Measurements from ENCODE around the gene DAPP1. TPM values are rescaled to one million over a fixed set of nuclear protein-coding genes. Genes with fewer than 3 reads are reported as not detected.

The DAPP1 gene
- total RNA-seq, 1 donor from 2014 or later = 18.3 TPM

DNA sequence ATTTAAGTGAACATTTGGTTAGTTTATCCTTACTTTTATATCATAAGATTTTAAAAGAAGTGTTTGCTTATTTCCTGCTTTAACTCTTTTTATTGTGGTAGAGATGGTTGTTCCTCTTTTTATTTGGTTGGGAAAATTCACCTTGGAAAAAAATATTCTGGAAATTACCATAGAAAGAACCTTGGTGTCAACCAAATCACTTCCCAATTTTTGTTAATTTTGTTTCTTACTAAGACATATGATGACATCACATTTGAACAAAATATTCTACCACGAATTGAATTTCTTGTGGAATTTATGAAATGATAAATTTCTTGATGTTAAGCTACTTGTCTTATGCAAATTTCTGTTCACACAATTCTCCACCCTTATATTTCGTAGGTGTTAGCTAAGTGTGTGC, 43.9 kb downstream of the DAPP1 start:
- no peak for DNase-seq (ENCODE audit: low read depth)
- TF ChIP-seq, protein P1, sequence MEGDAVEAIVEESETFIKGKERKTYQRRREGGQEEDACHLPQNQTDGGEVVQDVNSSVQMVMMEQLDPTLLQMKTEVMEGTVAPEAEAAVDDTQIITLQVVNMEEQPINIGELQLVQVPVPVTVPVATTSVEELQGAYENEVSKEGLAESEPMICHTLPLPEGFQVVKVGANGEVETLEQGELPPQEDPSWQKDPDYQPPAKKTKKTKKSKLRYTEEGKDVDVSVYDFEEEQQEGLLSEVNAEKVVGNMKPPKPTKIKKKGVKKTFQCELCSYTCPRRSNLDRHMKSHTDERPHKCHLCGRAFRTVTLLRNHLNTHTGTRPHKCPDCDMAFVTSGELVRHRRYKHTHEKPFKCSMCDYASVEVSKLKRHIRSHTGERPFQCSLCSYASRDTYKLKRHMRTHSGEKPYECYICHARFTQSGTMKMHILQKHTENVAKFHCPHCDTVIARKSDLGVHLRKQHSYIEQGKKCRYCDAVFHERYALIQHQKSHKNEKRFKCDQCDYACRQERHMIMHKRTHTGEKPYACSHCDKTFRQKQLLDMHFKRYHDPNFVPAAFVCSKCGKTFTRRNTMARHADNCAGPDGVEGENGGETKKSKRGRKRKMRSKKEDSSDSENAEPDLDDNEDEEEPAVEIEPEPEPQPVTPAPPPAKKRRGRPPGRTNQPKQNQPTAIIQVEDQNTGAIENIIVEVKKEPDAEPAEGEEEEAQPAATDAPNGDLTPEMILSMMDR (conservative IDR thresholded peaks at IDR 0.05; ENCODE audit: low read depth, low read length) = no peak
- no peak overlapping the region for H3K4me3 ChIP-seq (ENCODE audit: low read depth, low read length)

DNA sequence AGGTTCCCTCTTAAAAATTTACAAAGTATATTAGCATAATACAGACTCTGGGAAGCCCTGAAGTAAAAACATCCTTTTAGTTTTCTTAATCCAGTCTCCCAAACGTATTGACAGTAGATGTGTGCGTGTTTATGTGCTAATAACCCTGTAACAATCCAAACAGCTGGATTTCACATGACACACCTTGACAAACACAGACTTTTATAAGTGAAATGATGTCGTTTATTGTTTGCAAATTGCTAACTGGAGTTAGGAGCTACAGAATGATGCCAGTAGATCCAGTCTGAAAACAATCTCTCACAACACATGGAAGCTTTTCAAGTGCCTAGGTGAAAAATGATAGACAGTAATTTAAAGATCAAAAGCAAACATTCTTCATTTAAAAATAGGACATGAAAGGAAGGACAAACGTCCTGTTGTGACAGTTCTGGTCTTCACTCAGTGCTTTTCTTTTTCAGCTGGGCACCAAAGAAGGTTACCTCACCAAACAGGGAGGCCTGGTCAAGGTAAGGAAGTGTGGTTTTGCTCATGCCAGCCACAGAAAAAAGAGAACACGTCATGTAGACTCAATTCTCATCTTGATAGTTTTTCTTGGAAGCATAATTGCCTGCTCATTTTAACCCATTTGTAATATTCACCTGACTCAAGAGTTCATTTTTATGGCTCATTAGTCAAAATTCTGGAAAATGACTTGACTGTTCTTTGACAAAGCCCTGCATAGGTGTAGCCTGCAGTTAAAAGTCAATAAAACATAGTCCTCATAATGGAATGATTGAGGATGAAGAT, 44.7 kb downstream of the DAPP1 start:
- no peak for DNase-seq (ENCODE audit: low read depth)
- TF ChIP-seq, protein P1 (conservative IDR thresholded peaks at IDR 0.05; ENCODE audit: low read depth, low read length) = no peak
- no peak overlapping the region for H3K4me3 ChIP-seq (ENCODE audit: low read depth, low read length)

DNA sequence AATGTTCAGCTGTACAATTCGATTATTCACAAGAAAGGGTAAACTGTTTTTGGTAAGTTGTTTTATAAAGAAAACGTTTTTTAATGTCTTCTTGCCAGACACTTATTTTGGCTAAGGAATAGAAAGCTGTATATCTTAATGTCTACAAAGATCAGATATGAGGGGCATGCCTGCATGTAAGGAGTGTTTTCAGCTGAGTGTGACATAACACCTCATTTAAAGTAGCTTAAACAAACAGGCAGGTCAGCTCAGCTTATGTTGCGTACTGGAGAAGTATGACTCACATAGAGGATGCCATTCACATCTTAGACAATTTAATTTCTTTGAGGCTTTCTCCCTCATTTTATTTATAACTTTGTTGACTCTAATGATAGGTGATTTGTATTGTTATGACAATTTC, 47.2 kb downstream of the DAPP1 start:
- DNase-seq (ENCODE audit: low read depth) = no peak
- TF ChIP-seq, protein P1 (conservative IDR thresholded peaks at IDR 0.05; ENCODE audit: low read depth, low read length) = no peak
- no peak overlapping the region for H3K4me3 ChIP-seq (ENCODE audit: low read depth, low read length)

DNA sequence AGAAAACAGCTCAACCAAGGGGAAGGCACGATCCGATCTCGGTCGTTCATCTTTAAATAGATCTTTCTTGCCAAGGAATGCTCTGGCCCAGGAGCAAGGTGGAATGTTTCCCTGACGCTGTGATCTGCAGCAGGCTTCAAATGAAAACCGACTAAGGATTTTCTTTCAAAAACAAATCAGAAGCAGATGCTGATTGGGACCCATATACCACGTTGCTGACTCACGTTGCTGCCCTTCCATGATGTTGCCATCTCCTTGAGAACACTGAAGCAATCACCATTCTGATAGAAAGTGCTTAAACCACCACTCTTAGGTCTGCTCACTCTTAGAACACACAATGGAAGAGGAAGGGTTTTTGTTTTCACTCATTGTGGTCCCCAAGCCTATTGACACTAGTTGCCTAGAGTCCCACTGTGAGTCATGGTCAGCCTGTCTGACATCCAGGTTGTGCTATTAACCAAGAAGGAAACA, 51.5 kb downstream of the DAPP1 start:
- TF ChIP-seq, protein P1 (conservative IDR thresholded peaks at IDR 0.05; ENCODE audit: low read depth, low read length) = no peak
- no peak overlapping the region for H3K4me3 ChIP-seq (ENCODE audit: low read depth, low read length)
- no peak for DNase-seq (ENCODE audit: low read depth)

DNA sequence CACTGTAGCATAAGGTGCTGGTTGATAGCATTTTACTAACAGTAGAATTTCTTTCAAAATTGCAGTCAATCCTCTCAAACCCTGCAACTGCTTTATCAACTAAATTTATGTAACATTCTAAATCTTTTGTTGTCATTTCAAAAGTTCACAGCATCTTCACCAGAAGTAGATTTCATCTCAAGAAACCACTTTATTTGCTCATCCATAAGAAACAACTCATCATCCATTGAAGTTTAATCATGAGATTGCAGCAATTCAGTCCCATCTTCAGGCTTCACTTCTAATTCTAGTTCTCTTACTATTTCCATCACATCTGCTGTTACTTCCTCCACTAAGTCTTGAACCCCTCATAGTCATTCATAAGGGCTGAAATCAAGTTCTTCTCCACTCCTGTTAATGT, 55.9 kb downstream of the DAPP1 start:
- no peak for DNase-seq (ENCODE audit: low read depth)
- TF ChIP-seq, protein P1 (conservative IDR thresholded peaks at IDR 0.05; ENCODE audit: low read depth, low read length) = no peak
- H3K4me3 ChIP-seq (ENCODE audit: low read depth, low read length) = no peak overlapping the region

DNA sequence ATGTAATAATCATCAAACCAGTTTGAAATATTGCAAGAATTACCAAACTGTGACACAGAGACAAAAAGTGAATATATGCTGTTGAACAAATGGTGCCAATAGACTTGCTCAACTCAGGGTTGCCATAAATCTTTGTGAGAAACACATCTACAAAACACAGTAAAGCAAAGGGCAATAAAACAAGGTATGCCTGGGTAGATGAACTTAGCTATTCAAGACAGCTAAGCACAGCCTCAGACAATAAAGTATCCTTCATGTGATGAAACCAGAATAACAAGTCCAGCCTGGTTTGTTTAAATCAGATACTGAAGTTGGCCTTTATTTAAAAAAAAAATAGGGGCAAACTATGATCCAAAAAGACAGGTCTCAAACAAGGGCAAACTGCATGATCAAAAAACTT, 58.4 kb downstream of the DAPP1 start:
- H3K4me3 ChIP-seq (ENCODE audit: low read depth, low read length) = no peak overlapping the region
- TF ChIP-seq, protein P1 (conservative IDR thresholded peaks at IDR 0.05; ENCODE audit: low read depth, low read length) = no peak
- no peak for DNase-seq (ENCODE audit: low read depth)

DNA sequence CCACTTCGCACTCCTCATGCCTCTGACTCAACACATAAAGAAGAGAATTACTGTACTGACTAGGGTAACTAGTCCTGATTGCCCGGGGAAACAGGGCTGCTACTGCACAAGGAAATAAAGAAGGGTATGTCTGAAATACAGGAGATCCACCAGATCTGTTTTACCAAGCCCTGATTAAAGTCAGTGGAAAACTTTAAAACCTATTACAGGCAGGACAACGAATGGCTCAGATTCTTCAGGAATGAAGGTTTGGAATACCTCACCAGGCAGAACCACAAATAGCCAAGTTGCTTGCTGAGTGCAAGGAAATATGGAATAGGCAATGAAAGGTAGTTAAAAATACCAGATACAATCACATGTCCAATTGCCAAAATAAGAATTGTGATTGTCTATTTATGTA, 60.3 kb downstream of the DAPP1 start:
- no peak for DNase-seq (ENCODE audit: low read depth)
- TF ChIP-seq, protein P1 (conservative IDR thresholded peaks at IDR 0.05; ENCODE audit: low read depth, low read length) = no peak
- H3K4me3 ChIP-seq (ENCODE audit: low read depth, low read length) = no peak overlapping the region
